NCI-H526 treated with DMSO at 0.1 percent for 48 hours (cell line): ENCODE results near the gene AHCYL2.
A peak's percentile ranks its signal among the peaks of the same experiment; 100 is the strongest.

Source experiments
- DNase-seq: peaks from one replicate; lab custom pipeline; 2025; lab: John Stamatoyannopoulos, UW

The AHCYL2 gene

GRCh38 chr7:129224251-129225205, at the start of gene AHCYL2:
Gene AHCYL2 (plus strand): TSS chr7:129225030.
- DNase-seq = peak; percentile 99

- DNase-seq = peak; percentile 34
These were observed 47.7 kb upstream of the AHCYL2 start for GRCh38 chr7:129176916-129177710.

DNA sequence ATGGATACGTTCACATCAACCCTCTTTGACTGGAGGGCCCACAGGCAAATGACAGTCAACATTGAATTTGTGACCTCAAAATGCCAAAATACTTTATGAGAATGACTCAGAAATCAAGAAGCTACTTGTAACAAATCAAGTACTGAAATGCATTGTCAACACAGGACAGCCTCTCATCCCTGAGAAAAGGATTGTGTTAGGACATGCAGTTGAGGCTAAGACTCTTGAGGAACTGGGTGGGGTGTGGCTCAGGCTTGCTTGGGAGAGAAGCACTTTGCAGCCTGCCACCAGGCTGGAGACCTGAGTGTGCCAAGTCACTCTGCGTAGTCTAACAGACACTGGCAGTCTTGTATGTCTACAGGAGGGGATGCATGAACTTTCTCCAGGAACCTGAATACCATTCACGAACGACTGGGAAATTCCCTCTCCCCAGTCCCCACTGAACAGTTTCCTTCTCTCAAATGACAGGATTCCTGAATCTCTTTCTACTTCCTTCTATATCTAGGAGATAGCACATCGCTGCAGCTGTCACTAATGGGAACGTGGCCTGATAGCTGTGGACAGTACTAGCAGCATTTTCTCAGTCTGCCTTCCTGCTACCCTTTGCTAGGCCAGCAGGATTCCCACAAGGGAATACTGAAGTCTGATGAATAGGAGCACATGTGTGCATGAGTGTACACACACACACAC, 39.7 kb upstream of the AHCYL2 start:
- DNase-seq = no peak

- no peak for DNase-seq
These were observed 38.0 kb upstream of the AHCYL2 start for GRCh38 chr7:129186749-129187260.

DNA sequence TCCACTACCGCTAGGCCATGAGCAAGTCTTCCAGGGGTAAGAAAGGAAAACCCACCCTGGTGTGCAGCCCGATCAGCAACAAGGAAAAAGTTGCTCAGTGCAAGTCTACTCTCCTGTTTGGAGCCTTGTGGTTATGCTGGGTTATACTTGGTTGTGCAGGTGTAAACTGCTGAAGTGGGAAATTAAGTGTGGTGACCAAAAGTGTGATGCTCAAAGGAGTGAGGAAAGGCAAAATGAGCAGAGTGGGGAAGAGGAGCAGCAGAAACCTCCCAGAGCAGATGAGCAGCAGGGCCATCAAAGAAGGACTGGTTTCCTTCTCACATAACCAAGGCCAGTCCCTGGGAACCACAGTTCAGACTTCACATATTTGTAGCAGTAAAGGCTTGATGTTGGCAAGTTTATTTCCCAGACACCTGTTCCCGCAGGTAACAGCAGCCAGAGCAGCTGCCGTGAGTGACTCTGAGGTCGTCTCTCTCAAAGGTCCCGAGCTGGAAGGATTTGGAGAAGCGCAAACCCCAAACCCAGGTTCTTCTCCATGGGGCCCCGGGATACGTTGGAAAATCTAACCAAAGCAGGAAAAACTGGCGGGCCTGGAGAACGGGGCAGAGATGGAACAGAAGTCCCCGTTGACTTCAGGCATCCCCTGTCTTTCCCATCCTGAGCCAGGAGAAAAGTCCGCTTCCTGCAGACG, 37.0 kb upstream of the AHCYL2 start:
- no peak for DNase-seq

DNA sequence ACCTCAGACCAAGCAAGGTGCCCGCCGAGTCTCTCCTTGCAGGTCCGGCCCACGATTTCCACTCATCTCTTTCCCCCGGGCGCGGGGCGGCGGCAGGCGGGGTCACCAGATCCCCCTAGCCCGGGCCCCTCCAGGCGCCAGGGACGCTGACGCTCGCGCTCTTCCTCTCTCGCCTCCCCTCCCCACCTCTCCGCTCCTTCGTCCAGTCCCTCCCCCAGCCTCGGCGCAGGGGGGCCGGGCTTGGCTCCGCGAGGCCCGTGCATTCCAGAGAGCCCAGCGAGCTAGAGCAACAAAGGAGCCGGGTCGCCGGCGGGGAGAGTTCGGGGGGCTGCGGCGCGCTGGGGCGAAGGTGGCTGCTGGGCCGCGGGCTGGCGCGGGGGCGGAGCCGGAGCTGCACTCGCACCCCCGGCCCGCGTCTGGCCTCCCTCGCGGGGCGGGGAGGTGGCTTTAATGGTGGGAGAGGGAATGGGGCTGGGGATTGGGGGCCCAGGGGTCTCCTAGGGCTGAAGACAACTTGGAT, 36.4 kb upstream of the AHCYL2 start, which contains the start of gene SMO:
SMO (plus strand) TSS at position 262 of the 520 bp plus-strand sequence. CDS start 519 bp downstream, outside the sequence.
- peak; percentile 22 for DNase-seq

DNA sequence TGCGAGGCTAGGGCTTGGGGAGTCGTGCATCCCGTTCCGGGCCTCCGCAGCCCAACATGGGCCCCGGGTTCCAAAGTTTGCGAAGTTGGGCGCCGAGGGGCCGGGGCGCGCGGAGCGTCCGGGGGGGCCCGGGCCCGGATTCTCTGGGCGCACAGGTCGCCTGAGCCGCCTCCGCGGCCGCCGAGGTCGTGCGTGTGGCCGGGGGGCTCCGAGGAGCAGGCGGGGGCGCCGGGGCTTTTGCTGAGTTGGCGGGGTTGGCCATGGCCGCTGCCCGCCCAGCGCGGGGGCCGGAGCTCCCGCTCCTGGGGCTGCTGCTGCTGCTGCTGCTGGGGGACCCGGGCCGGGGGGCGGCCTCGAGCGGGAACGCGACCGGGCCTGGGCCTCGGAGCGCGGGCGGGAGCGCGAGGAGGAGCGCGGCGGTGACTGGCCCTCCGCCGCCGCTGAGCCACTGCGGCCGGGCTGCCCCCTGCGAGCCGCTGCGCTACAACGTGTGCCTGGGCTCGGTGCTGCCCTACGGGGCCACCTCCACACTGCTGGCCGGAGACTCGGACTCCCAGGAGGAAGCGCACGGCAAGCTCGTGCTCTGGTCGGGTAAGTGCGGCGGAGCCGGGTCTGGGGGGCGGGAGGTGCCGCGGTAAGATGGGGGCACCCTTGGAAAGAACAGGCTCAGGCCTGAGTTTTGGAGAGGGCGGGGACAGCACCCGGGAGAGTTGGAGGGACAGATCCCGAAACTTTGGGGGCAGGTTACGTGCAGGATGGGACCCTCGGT, 35.8 kb upstream of the AHCYL2 start:
- no peak for DNase-seq

DNA sequence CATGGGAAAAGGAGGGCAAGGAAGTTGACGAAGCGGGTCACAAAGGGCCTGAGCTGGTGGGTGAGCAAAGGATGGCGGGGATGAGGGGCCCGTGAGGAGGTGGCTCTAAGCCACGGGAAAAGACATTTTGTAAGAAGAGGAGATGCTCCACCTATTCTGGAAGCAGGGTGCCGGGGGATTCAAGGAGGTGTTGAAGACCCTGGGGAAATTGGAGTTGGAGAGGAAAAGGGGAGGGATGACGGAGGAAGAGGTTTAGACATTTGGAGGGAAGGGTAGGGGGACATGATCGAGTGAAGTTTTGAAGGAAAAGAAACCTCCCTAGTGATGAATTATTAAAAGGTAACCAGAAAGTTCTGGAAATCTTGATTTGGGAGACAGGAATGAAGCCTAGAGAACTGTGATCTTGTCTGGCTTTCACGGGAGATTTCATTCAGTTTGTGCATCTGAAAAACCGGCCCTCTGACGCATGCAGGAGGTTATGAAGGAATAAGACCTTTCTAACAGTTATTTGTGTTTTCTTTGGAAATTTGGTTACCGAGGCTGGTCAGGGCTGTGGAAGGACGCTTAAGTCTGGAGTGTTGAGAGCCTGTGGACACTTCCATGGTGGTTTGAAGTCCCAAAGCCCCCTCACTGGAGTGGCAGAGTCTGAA, 35.0 kb upstream of the AHCYL2 start:
- DNase-seq = no peak

- no peak for DNase-seq
These were observed 33.6 kb upstream of the AHCYL2 start for GRCh38 chr7:129191272-129191671.

DNA sequence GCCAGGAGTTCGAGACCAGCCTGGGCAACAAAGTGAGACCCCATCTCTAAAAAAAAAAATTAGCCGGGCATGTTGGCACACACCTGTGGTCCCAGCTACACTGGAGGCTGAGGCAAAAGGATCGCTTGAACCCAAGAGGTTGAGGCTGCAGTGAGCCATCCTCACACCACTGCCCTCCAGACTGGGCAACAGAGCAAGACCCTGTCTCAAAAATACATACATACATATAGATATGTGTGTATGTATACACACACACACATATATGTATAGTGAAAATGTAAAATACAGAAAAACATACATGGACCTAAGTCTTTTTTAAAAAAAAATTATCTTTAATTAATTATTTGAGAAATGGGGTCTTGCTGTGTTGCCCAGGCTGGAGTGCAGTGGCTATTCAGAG, 30.9 kb upstream of the AHCYL2 start:
- no peak for DNase-seq

GRCh38 chr7:129197771-129198170, 27.1 kb upstream of the AHCYL2 start:
- DNase-seq = no peak

DNA sequence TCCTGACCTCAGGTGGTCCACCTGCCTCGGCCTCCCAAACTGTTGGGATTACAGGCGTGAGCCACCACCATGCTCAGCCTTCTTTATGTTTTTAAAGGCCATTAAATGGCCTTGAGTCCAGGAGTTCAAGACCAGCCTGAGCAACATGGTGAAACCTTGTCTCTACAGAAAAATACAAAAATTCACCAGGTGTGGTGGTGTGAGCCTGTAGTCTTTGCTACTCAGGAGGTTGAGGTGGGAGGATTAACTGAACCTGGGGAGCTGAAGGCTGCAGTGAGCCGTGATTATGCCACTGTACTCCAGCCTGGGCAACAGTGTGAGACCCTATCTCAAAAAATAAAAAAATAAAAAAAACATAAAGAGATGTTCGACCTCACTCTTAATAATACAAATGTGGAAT, 25.4 kb upstream of the AHCYL2 start:
- DNase-seq = no peak

DNA sequence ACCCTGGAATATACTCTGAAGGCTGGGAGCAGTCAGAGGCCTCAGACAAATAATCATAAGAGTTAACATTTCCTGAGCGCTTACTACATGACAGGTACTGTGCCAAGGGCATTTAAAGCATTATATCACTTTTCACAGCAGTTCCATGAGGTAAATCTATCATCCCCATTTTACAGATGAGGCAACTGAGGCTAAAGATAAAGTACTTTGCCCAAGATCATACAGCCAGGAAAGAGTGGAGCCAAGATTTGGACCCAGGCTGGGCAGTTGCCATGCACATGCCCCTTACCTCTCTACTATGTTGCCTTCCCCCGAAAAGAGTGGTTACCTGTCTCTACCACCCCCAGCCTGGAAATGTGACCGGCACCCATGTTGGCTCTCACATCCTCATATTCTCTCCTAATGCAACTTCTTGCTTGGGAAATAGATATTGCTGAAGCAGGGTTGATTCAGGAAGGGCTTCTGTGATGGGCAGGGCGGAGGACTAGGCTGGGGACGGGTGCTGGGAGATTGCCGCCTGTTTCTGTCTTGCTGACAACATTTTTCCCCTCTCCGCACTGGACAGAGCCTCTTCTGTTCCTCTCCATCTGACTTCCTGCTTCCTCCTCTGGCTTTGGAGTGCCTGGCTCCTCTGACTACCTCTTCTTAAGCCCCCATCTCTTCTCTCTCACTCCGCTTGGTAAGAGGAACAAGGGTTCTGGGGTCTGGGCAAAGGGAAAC, 22.6 kb upstream of the AHCYL2 start:
- DNase-seq = no peak

GRCh38 chr7:129203050-129203741, 21.6 kb upstream of the AHCYL2 start:
- DNase-seq = no peak

- no peak for DNase-seq
These were observed 19.6 kb upstream of the AHCYL2 start for GRCh38 chr7:129205126-129205818.

GRCh38 chr7:129205987-129206785, 18.6 kb upstream of the AHCYL2 start:
- no peak for DNase-seq

- DNase-seq = no peak
These were observed 16.2 kb upstream of the AHCYL2 start for GRCh38 chr7:129208667-129209066.
